Measurements from ENCODE around the gene TXNRD1. TPM values are rescaled to one million over a fixed set of nuclear protein-coding genes. Genes with fewer than 3 reads are reported as not detected.
A peak's percentile ranks its signal among the peaks of the same experiment; 100 is the strongest.
"Not testable (repeated sequence)": the region's sequence is repeated elsewhere in the genome, so short reads cannot be mapped to it uniquely, and the experiment has no call there.

The TXNRD1 gene
- total RNA-seq: 100 to 1,000 TPM; 107 to 185 TPM
- long read RNA-seq, donor 1, transcript TXNRD1-205 (15 exons, 3,930 nt): major isoform, 10 of 40 reads
- long read RNA-seq, donor 1, transcript TXNRD1-214 (15 exons, 3,974 nt): minor isoform, 6 of 40 reads
- long read RNA-seq, donor 1, partial matches to known transcripts: 18 of 40 reads
- long read RNA-seq, donor 1, other reads (novel, unspliced or antisense): 6 of 40 reads
- long read RNA-seq, donor 2, partial matches to known transcripts: 26 of 42 reads
- long read RNA-seq, donor 2, other reads (novel, unspliced or antisense): 14 of 42 reads

GRCh38 chr12:104215638-104216297 lies at the start of gene TXNRD1:
Gene TXNRD1, plus strand, starts transcription at chr12:104215779. Its CDS starts 24 bp downstream, at chr12:104215803.
- intact Hi-C loops (cut with DNase I): loop anchor here (5.0 to 10.0 kb wide), 2 partner anchors 72 to 79 kb away; no protein-coding TSS in a partner anchor
- peak; percentile 95 for DNase-seq (ENCODE audit: low spot score)

- intact Hi-C loops (cut with DNase I): no loop called here
- DNase-seq (ENCODE audit: low spot score): no peak
Observed at GRCh38 chr12:104165801-104166200, 49.8 kb upstream of the TXNRD1 start.

- intact Hi-C loops (cut with DNase I): no loop called here
- no peak for DNase-seq (ENCODE audit: low spot score)
Observed at GRCh38 chr12:104166465-104166864, 49.1 kb upstream of the TXNRD1 start.

GRCh38 chr12:104167519-104168458 lies 47.8 kb upstream of the TXNRD1 start:
- no peak for DNase-seq (ENCODE audit: low spot score)
- intact Hi-C loops (cut with DNase I): no loop called here

GRCh38 chr12:104168596-104168995 lies 47.0 kb upstream of the TXNRD1 start:
- intact Hi-C loops (cut with DNase I): no loop called here
- no peak for DNase-seq (ENCODE audit: low spot score)

- DNase-seq (ENCODE audit: low spot score): no peak
- intact Hi-C loops (cut with DNase I): no loop called here
Observed at GRCh38 chr12:104171785-104172569, 43.6 kb upstream of the TXNRD1 start.

GRCh38 chr12:104172570-104172947 lies 43.0 kb upstream of the TXNRD1 start:
- no peak for DNase-seq (ENCODE audit: low spot score)
- intact Hi-C loops (cut with DNase I): no loop called here

- DNase-seq (ENCODE audit: low spot score); intact Hi-C loops (cut with DNase I): not testable (repeated sequence)
Observed at GRCh38 chr12:104173804-104174203, 41.8 kb upstream of the TXNRD1 start.

- no peak for DNase-seq (ENCODE audit: low spot score)
- intact Hi-C loops (cut with DNase I): no loop called here
Observed at GRCh38 chr12:104175726-104176247, 39.8 kb upstream of the TXNRD1 start.

- intact Hi-C loops (cut with DNase I): no loop called here
- DNase-seq (ENCODE audit: low spot score): no peak
Observed at GRCh38 chr12:104177336-104177662, 38.3 kb upstream of the TXNRD1 start.

- intact Hi-C loops (cut with DNase I): no loop called here
- DNase-seq (ENCODE audit: low spot score): peak; percentile 89
Observed at GRCh38 chr12:104177663-104178501, 37.7 kb upstream of the TXNRD1 start.

GRCh38 chr12:104180374-104180773 lies 35.2 kb upstream of the TXNRD1 start:
- no peak for DNase-seq (ENCODE audit: low spot score)
- intact Hi-C loops (cut with DNase I): no loop called here

- intact Hi-C loops (cut with DNase I): no loop called here
- no peak for DNase-seq (ENCODE audit: low spot score)
Observed at GRCh38 chr12:104181313-104181712, 34.3 kb upstream of the TXNRD1 start.

GRCh38 chr12:104182144-104182543 lies 33.4 kb upstream of the TXNRD1 start:
- peak; percentile 92 for DNase-seq (ENCODE audit: low spot score)
- intact Hi-C loops (cut with DNase I): loop anchor here in 1 of 2 donors (1.0 kb wide), 1 partner anchor 41 kb away; no protein-coding TSS in a partner anchor

- intact Hi-C loops (cut with DNase I): loop anchor here in 1 of 2 donors (1.0 kb wide), 1 partner anchor 41 kb away; no protein-coding TSS in a partner anchor
Observed at GRCh38 chr12:104182621-104183378, 32.8 kb upstream of the TXNRD1 start.

GRCh38 chr12:104183443-104183842 lies 32.1 kb upstream of the TXNRD1 start:
- DNase-seq (ENCODE audit: low spot score): no peak
- intact Hi-C loops (cut with DNase I): no loop called here

More at GRCh38 chr12:104182621-104183378, 32.8 kb upstream of the TXNRD1 start:
- no peak for DNase-seq (ENCODE audit: low spot score)

GRCh38 chr12:104187446-104188155 lies 28.0 kb upstream of the TXNRD1 start:
- DNase-seq (ENCODE audit: low spot score): no peak
- intact Hi-C loops (cut with DNase I): no loop called here
